ENCODE measurements around the gene SNORC.

SNORC gene

DNA sequence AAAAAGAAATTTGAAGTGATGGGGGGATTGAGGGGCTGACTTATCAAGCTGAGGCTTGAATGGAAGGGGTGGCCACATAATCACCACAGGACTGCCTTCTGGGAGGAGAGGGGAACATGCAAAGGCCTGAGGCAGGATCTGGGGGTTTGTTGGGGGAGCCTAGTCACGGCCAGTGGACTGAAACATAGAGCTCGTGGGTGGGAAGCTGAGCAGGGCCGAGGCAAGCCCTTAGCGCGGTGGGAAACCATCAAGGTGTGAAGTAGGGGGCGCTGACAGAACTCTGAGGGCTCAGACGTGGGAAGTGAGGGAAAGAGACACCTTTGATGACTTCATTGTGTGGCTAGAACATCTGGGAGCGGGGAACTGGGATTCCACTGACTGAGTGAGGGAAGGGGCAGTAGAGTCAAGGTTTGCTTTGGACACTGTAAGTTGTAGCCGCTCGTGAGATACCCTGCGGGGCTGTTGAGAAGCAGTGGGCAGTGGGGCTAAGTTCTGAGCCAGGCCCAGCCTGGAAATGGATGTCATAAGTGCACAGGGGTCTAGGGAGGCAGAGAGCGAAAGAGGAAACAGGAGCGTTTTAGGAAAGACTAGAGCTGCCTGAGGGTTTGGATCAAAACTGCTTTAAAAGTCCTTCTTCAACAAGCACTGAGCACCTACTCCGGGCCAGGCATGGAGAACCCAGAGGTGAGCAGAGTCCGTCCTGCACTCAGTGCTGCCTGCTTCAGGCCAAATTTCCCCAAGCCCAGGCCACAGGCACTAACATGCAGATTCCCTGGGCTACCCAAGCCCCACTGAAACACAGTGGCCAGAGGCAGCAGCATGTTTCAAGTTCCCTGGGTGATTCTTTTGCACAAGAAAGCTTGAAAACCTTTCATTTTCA is 686 bp upstream of the SNORC start:
- DNase-seq: no peak

DNA sequence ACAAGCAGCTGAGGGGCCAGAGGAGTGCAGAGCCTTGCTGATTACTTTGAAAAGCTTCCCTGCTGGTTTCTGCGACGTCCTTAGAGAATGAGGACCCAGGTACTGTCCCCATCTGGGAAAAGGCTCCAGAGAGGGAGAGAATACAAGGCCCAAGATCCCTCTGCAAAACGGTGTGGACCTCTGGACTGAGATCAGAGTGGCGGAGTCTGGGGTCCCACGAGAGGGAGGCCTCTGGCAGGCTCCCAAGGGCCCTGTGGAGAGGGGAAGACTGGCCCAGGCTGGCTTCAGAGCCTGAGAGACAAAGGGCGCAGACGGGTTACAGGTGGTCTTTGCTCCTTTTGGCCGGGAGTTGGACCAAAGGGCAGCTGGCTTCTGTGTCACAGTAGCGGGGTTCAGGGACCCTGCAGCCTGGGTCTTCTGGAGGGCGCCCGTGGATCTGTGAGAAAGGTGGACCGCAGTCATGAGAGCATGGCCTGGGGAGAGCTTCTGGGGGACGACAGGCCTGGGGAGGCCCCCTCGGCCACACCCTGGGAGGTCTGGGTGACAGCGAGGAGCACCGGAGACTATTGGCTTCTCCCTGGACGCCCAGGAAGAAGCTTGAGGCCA is 805 bp downstream of the SNORC start:
- no peak for DNase-seq

DNA sequence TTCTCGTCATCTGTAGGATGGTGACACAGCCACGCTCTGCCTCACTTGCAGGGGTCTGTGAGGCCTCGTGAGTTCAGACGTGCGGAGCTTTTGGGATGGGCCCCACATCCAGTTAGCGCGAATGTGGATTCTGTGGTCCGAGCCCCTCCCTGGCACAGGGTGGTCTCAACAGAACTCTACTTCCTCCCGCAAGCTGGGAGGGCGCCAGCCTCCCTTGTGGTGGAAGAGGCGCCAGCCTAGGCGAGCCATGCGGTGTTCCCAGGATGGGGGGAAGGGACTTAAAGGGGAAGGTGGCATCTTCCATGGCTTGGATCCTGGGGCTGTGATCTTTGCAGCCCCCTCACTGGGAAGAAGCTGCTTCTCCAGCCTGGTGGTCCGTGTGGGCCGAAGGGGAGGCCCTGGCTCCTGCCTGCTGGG is 1.4 kb downstream of the SNORC start:
- DNase-seq: no peak

- no peak for DNase-seq
Observed at GRCh38 chr2:232871835-232872736, 2.0 kb downstream of the SNORC start.

DNA sequence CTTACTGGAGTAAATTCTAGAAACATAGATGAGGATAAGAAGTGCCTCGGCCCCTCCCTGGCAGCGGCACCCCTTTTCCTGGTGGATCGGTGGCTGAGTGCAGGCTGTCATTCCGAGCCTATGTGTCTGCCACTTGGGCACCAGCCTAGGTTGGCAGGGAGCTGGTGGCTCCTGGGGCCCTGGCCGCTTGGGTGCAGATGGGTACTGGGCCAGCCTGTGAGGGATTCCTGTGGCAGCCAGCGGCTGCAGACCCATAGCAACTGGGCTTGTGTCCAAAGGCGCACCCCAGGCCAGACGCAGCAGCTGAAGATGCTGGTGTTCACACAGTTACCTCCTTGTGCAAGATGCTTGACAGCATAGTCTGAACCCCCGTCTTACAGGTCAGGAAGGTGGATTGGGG is 2.8 kb downstream of the SNORC start:
- no peak for DNase-seq

DNA sequence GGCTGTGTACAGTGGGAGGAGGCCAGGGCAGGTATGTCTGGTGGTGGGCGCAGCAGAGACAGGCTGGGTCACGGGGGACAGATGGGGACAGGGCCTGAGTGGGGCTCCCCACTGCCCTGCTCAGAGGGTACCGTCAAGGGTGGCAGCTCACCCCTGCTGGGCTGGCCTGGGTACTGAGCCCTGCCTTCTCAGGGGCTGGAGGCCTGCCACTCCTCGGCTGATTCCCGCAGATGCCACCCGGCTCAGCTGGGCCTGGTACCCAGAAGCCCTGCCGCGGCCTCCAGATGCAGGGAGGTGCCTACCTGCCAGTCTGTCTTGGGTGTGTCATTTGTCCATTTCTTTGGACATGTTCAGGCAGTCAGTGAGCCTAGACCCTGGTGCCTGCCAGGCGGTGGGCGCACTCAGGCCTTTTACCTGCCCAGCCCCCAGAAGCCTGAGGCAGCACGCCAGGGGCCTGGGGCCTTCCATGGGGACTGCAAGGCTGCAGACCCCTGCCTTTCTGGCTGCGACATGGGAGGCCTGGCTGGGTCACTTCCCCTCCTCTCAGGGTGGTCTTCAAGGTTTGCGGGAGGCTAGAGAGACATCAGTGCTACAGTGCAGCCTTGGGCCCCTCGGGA is 3.3 kb downstream of the SNORC start:
- DNase-seq: no peak

DNA sequence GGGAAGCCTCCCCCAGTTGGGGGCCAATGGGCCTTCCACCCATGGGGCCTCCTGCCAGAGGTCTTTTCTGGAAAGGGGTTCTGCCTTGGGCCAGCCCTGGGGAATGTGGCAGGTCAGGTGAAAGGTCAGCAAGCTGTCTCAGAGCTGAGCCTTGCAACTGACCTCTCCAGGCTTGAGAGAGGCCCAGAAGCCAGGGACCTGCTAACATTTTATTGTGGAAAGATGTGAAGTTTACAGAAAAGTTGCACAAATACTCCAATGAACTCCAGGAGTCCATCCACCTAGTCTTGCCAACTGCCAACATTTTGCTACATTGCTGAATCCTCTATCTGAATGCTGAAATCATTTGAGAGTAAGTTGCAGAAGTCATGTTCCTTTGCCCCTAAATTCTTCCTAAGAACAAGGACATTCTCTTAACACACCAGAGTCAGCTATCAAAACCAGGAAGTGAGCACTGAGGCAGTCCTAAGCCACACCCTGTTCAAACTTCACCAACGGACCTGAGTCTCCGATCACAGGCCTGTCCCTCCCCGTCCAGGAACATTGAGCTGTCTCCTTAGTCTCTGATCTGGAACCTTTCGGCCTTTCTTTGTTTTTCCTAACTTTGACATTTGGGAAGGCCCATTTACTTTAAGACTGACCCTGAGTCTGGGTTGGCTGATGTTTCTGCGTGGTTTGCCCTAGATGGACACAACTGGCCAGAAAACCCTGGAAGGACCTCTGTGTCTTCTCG is 4.0 kb downstream of the SNORC start:
- no peak for DNase-seq

DNA sequence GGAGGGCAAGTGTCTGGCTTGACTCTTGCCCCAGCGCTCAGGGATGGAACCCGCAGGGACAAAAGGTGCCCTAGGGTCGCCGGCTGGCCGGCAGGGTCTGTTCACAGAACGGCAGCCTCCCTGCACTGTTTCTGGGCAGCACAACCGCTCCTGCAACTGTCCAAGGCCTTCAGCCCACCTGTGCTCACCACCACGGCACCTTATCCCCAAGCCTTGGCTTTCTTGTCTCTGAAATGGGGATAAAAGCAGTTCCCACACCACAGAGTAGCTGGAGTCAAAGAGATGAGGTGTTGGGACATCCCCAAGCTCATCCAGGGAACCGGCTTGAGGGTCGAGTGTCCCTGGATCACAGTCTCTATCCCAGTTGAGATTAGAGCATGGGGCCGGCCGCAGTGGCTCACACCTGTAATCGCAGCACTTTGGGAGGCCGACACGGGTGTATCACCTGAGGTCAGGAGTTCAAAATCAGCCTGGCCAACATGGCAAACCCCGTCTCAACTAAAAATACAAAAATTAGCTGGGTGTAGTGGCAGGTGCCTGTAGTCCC is 4.7 kb downstream of the SNORC start:
- no peak for DNase-seq

- no peak for DNase-seq
Observed at GRCh38 chr2:232875256-232876121, 5.4 kb downstream of the SNORC start.

GRCh38 chr2:232876161-232876977 is 6.3 kb downstream of the SNORC start:
- DNase-seq: no peak

GRCh38 chr2:232876978-232877441 is 6.9 kb downstream of the SNORC start:
- DNase-seq: no peak

DNA sequence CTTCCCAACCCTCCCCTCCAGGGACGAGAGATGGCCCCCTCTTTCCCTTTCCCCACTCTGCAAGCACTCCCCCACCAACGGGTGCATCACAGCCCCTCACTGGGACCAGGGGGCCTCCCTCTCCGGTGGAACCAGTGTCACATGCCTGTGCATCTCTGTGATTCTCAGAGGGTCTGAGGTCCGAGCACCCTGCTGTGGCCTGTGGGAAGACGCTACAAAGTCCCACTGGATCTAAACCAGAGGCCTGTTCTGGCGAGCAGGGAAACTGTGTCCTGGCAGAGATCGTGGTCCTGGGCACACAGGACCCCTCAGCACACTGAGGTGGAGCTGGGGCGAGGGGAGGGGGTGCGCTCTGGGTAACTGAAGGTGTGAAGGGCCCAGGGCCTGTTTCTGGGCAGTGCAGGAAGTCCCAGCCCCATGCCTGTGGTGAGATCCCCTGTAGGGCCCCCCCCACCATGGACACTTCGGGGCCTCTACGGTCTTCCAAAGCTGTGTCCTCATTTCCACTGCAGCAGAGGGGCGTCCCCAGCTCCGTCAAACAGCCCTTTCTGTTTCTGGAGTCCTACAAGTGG is 8.0 kb downstream of the SNORC start:
- no peak for DNase-seq

DNA sequence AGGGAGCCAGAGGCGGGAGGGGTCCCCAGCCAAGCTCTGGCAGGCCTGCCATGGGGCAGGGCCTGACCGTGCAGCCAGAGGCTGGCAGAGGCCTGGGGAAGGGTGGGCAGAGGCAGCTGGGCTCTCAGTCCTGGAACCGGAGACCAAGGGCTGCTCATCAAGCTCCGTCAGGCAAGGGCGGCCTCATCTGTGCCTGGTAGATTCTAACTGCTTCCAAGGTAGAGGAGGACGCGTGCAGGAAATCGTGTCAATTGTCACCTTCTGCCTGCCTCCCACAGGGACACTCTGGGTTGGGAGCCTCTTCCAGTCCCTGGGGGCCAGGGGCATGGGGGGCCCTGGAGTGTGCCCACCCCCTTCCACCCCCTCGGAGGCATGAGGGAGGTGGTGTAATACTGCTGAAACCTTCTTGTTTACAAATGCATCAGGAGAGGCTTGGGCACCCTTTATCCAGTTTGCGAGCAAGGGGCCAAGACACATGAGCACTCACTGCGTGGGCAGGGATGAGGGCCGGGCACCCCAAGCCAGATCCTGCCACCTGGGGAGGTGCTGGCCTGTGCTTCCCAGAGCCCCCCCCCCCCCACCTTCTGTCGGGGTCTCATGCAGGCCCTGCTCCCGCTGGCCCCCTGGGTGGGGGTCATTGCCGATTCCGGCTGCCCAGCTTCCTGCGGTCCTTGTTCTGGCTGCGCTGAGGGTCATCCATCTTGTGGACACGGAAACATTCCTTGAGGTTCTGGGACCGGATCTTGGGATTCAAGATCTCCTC is 9.0 kb downstream of the SNORC start:
- no peak for DNase-seq

GRCh38 chr2:232879618-232880494 is 9.8 kb downstream of the SNORC start:
- DNase-seq: no peak

- no peak for DNase-seq
Observed at GRCh38 chr2:232880764-232881351, 10.8 kb downstream of the SNORC start.

DNA sequence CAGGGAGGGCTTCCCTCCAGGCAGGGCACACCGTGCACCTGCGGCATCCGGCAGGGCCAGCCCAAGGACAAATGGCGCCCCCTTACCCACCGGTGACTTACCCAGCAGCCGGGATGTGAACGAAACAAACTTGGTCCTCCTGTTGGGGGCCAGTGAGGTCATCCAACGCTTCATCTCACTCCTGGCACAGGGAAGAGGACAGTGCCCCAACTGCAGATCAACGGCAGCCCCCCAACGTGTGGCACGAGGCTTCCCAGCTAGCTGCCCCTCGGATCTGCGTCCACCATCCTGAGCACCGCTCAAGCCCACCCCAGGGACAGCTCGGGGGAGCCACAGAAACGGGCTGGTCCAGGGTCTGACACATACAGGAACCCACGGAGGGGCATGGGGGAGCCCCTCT is 12.0 kb downstream of the SNORC start:
- DNase-seq: no peak

- no peak for DNase-seq
Observed at GRCh38 chr2:232882505-232883115, 12.5 kb downstream of the SNORC start.
